Tibial nerve (tissue), 3 donors: ENCODE data around the gene FAM53C.

ENCODE experiments used
- POLR2A ChIP-seq, 2 donors: fragments of 450-650 bp; IDR thresholded peaks; one replicate each; pipeline ENCODE4 v1.6.1; 2017; ENCODE audit warnings: antibody characterized with exemption in 2 of 2, mild to moderate bottlenecking in 2 of 2, moderate library complexity in 2 of 2
- TF ChIP-seq, protein P1 (sequence below), 5 experiments: fragments of 200-600 bp in 3 of 5; fragments of 450-650 bp in 2 of 5; sonication (generic) in 3 of 5; IDR thresholded peaks; one replicate each; pipeline ENCODE4 v1.5.1; 2016 to 2019; ENCODE audit warnings: antibody characterized with exemption in 5 of 5, mild to moderate bottlenecking in 3 of 5, moderate library complexity in 2 of 5

- TF ChIP-seq, protein P1, sequence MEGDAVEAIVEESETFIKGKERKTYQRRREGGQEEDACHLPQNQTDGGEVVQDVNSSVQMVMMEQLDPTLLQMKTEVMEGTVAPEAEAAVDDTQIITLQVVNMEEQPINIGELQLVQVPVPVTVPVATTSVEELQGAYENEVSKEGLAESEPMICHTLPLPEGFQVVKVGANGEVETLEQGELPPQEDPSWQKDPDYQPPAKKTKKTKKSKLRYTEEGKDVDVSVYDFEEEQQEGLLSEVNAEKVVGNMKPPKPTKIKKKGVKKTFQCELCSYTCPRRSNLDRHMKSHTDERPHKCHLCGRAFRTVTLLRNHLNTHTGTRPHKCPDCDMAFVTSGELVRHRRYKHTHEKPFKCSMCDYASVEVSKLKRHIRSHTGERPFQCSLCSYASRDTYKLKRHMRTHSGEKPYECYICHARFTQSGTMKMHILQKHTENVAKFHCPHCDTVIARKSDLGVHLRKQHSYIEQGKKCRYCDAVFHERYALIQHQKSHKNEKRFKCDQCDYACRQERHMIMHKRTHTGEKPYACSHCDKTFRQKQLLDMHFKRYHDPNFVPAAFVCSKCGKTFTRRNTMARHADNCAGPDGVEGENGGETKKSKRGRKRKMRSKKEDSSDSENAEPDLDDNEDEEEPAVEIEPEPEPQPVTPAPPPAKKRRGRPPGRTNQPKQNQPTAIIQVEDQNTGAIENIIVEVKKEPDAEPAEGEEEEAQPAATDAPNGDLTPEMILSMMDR (IDR thresholded peaks at IDR 0.05) = no peak
- TF ChIP-seq POLR2A (IDR thresholded peaks at IDR 0.05) = no peak
Measured at GRCh38 chr5:138354387-138354786, 16.3 kb downstream of the FAM53C start.
